Naive thymus-derived CD4-positive, alpha-beta T cell (primary cell): ENCODE data around the gene SLC13A3. TPM values are rescaled to one million over a fixed set of nuclear protein-coding genes. Genes with fewer than 3 reads are reported as not detected.

ENCODE experiments used
- ATAC-seq: fragments of 150-1000 bp; cut with Tn5 transposase; 2 replicates; pipeline ENCODE4 v1.10.0; 2021; ENCODE audit warnings: mild to moderate bottlenecking, moderate library complexity
- CTCF ChIA-PET: fragments of 350-600 bp; sonication (Branson Sonifier 250); formaldehyde crosslinking; loops from one replicate; lab custom pipeline; 2021; ENCODE audit warnings: antibody characterized with exemption; lab: Charles Lee
- POLR2A ChIA-PET: fragments of 350-600 bp; sonication (Branson Sonifier 250); formaldehyde crosslinking; loops from one replicate; lab custom pipeline; 2021; ENCODE audit warnings: antibody characterized with exemption, inconsistent platforms; lab: Charles Lee
- DNase-seq, 9 donors: peaks; one replicate each; pipeline versions ENCODE4 v3.0.0 to v3.0.0-alpha.2; 2020 to 2022; ENCODE audit warnings: mixed read lengths in 1 of 9
- H3K27ac ChIP-seq: one replicate; pipeline ENCODE4 v1.7.0; 2013; ENCODE audit warnings: mild to moderate bottlenecking, low read depth, low read length, moderate library complexity
- H3K27me3 ChIP-seq, 2 donors: one replicate each; pipeline ENCODE4 v1.7.0; 2013; ENCODE audit warnings: low read length in 2 of 2, mild to moderate bottlenecking in 2 of 2, moderate library complexity in 2 of 2; ENCODE audit not compliant: control insufficient read depth in 2 of 2, insufficient read depth in 2 of 2
- H3K36me3 ChIP-seq, 3 experiments: 1 replicate in 2 of 3; 2 replicates in 1 of 3; pipeline ENCODE4 v1.7.0; 2013; ENCODE audit warnings: low read length in 3 of 3, mild to moderate bottlenecking in 3 of 3, moderate library complexity in 1 of 3; ENCODE audit not compliant: insufficient read depth in 3 of 3, control insufficient read depth in 2 of 3
- H3K4me1 ChIP-seq, 2 donors: one replicate each; pipeline ENCODE4 v1.7.0; 2013; ENCODE audit warnings: low read length in 2 of 2, mild to moderate bottlenecking in 2 of 2, moderate library complexity in 1 of 2; ENCODE audit not compliant: control insufficient read depth in 2 of 2, insufficient read depth in 2 of 2
- H3K4me3 ChIP-seq: 2 replicates; pipeline ENCODE4 v1.7.0; 2013; ENCODE audit warnings: mild to moderate bottlenecking, low read length
- H3K9me3 ChIP-seq, 3 experiments: 1 replicate in 2 of 3; 2 replicates in 1 of 3; pipeline ENCODE4 v1.7.0; 2013; ENCODE audit warnings: low read length in 3 of 3; ENCODE audit not compliant: control insufficient read depth in 2 of 3
- H3K27ac Mint-ChIP-seq, 9 donors: one replicate each; pipeline ENCODE4 v1.8.0; 2020 to 2022; ENCODE audit warnings: mixed read lengths in 9 of 9, mild to moderate bottlenecking in 8 of 9, moderate library complexity in 5 of 9, inconsistent platforms in 2 of 9
- H3K27me3 Mint-ChIP-seq, 5 donors: one replicate each; pipeline ENCODE4 v1.8.0; 2021 to 2022; ENCODE audit warnings: mixed read lengths in 5 of 5, mild to moderate bottlenecking in 1 of 5
- H3K36me3 Mint-ChIP-seq, 5 donors: one replicate each; pipeline ENCODE4 v1.8.0; 2020 to 2022; ENCODE audit warnings: mixed read lengths in 5 of 5, mild to moderate bottlenecking in 3 of 5, inconsistent platforms in 1 of 5
- H3K4me1 Mint-ChIP-seq, 7 donors: one replicate each; pipeline ENCODE4 v1.8.0; 2020 to 2022; ENCODE audit warnings: mixed read lengths in 7 of 7, mild to moderate bottlenecking in 3 of 7, inconsistent platforms in 1 of 7
- H3K4me3 Mint-ChIP-seq, 10 donors: one replicate each; pipeline ENCODE4 v1.8.0; 2020 to 2022; ENCODE audit warnings: mild to moderate bottlenecking in 10 of 10, mixed read lengths in 10 of 10, moderate library complexity in 6 of 10, inconsistent platforms in 2 of 10
- H3K9me3 Mint-ChIP-seq, 11 donors: one replicate each; pipeline ENCODE4 v1.8.0; 2020 to 2022; ENCODE audit warnings: mixed read lengths in 11 of 11, mild to moderate bottlenecking in 4 of 11, inconsistent platforms in 1 of 11, moderate library complexity in 1 of 11
- intact Hi-C, 2 donors: fragments of 100-400 bp; cut with micrococcal nuclease; formaldehyde crosslinking; loops; one replicate each; pipeline ENCODE4 v1.15.1; 2023
- polyA plus RNA-seq, 2 donors: library from polyadenylated mRNA; unstranded; fragments of 300-500 nt; fragmentation: Illumina TruSeq; gene quantifications; one replicate each; pipeline ENCODE4 v1.2.3, GENCODE V29; 2021
- total RNA-seq, 6 experiments: library from RNA in 5 of 6; stranded (reverse) in 5 of 6; gene quantifications; 1 replicate in 5 of 6; 2 replicates in 1 of 6; pipeline ENCODE4 v1.2.3 and lab custom pipeline; 2021 to 2026

The SLC13A3 gene
- total and polyA plus RNA-seq, 7 experiments from 2014 or later, result 0.16 to 0.41 (median 0.30) TPM; not detected in 3

DNA sequence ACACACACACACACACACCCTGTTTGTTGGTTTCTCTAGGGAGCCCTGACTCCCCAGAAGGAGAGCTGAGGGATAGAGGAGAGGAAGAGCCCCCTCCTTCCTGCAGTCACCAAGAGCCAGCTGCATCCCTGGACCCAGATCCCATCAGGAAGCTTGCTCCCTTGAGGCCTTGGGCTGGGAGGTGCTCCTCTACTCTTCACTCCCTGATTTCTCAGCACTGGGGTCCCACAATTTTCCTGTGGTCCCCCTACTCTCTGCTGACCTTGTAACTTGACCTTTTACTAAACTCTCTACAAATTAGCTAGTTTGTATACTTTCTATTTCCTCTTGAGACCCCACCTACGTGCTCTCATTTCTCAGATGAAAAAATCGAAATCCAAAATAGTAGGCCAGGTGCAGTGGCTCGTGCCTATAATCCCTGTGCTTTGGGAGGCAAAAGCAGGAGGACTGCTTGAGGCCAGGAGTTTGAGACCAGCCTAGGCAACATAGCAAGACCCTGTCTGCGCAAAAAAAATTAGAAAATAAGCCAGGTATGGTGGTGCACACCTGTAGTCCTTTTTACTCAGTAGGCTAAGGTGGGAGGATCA is 95.8 kb downstream of the SLC13A3 start:
- peaks cover 10 to 77% (median 13%) of the 10 kb centered on the region in 7 donors for H3K4me1 Mint-ChIP-seq
- H3K4me3 ChIP-seq, result no peak overlapping the region
- H3K27ac ChIP-seq, result no peak overlapping the region
- peaks cover 7 to 17% of the 10 kb centered on the region in 2 donors for H3K4me1 ChIP-seq
- H3K9me3 ChIP-seq, result no peaks in the 10 kb centered on the region
- DNase-seq, result no peak
- intact Hi-C loops, result no loop called here
- no peaks in the 10 kb centered on the region for H3K36me3 ChIP-seq
- H3K9me3 Mint-ChIP-seq, result peaks cover 0 to 2% (median 0%) of the 10 kb centered on the region in 11 donors
- peak overlapping the region in 1 of 9 donors; percentile 63 for H3K27ac Mint-ChIP-seq
- peaks cover 0 to under 1% (median 0%) of the 10 kb centered on the region in 5 donors for H3K36me3 Mint-ChIP-seq
- H3K27me3 Mint-ChIP-seq, result peaks cover 0 to 4% (median 0%) of the 10 kb centered on the region in 5 donors
- ATAC-seq, result no peak
- no peaks in the 10 kb centered on the region for H3K27me3 ChIP-seq
- ChIA-PET POLR2A (no interaction called here), CTCF (no interaction called here)
- H3K4me3 Mint-ChIP-seq, result no peak overlapping the region

DNA sequence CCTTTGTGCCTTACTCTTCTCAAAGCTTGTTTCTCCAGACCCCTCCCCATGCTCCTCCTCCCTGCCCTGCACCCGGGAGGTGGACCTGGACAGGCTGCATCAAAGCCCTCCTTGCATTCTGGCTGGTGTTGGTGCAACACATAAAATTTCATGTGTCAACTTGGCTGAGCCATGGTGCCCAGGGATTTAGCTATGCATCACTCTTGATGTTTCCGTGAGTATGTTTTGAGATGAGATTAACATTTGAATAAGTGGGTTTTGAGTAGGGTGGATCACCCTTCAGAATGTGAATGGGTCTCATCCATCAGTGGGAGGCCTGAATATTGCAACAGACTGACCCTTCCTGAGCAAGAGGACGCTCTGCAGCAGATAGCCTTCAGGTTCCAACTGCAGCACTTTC is 96.4 kb downstream of the SLC13A3 start:
- Mint-ChIP-seq H3K27me3 (peaks cover 0 to 4% (median 0%) of the 10 kb centered on the region in 5 donors), H3K4me1 (peaks cover 10 to 75% (median 13%) of the 10 kb centered on the region in 7 donors), H3K36me3 (no peaks in the 10 kb centered on the region), H3K27ac (no peak overlapping the region), H3K9me3 (peaks cover 0 to 2% (median 0%) of the 10 kb centered on the region in 11 donors), H3K4me3 (no peak overlapping the region)
- ATAC-seq (no peak), DNase-seq (no peak)
- Histone ChIP-seq H3K27me3 (no peaks in the 10 kb centered on the region), H3K4me3 (no peak overlapping the region), H3K36me3 (no peaks in the 10 kb centered on the region), H3K27ac (no peak overlapping the region), H3K9me3 (no peaks in the 10 kb centered on the region), H3K4me1 (peaks cover 7 to 17% of the 10 kb centered on the region in 2 donors)
- intact Hi-C loops, result no loop called here
- ChIA-PET POLR2A (no interaction called here), CTCF (no interaction called here)

DNA sequence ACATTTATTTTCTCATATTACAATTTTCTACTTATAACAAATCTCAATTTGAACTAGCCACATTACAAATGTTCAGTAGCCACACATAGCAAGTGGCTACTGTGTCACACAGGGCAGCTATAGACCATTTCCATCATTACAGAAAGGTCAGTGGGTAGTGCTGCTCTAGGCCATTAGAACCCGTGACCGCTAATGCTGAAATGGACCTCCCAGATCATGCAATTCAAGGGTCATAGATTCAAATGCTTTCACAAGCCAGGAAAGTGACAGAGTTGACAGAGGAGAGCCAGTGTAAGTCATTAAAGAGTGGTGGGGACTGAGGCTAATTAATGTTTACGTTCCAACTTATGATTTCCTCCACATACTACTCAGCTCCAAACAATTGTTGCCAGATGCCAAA is 97.3 kb downstream of the SLC13A3 start:
- H3K9me3 ChIP-seq, result no peaks in the 10 kb centered on the region
- no peak for ATAC-seq
- ChIA-PET CTCF (interaction anchor here (0.6 kb wide), 1 partner anchor 29 kb away, joined by 4 read pairs; no protein-coding TSS in a partner anchor), POLR2A (no interaction called here)
- Mint-ChIP-seq H3K4me1 (peaks cover 10 to 69% (median 13%) of the 10 kb centered on the region in 7 donors), H3K36me3 (no peaks in the 10 kb centered on the region), H3K27ac (no peak overlapping the region), H3K4me3 (no peak overlapping the region), H3K9me3 (peaks cover 0 to 2% (median 0%) of the 10 kb centered on the region in 11 donors), H3K27me3 (peaks cover 0 to 4% (median 0%) of the 10 kb centered on the region in 5 donors)
- H3K27ac ChIP-seq, result no peak overlapping the region
- no peaks in the 10 kb centered on the region for H3K36me3 ChIP-seq
- H3K27me3 ChIP-seq, result no peaks in the 10 kb centered on the region
- peaks cover 7 to 17% of the 10 kb centered on the region in 2 donors for H3K4me1 ChIP-seq
- intact Hi-C loops, result loop anchor here in 1 of 2 donors (1.0 kb wide), 1 partner anchor 9 kb away; no protein-coding TSS in a partner anchor
- no peak overlapping the region for H3K4me3 ChIP-seq
- DNase-seq, result no peak

DNA sequence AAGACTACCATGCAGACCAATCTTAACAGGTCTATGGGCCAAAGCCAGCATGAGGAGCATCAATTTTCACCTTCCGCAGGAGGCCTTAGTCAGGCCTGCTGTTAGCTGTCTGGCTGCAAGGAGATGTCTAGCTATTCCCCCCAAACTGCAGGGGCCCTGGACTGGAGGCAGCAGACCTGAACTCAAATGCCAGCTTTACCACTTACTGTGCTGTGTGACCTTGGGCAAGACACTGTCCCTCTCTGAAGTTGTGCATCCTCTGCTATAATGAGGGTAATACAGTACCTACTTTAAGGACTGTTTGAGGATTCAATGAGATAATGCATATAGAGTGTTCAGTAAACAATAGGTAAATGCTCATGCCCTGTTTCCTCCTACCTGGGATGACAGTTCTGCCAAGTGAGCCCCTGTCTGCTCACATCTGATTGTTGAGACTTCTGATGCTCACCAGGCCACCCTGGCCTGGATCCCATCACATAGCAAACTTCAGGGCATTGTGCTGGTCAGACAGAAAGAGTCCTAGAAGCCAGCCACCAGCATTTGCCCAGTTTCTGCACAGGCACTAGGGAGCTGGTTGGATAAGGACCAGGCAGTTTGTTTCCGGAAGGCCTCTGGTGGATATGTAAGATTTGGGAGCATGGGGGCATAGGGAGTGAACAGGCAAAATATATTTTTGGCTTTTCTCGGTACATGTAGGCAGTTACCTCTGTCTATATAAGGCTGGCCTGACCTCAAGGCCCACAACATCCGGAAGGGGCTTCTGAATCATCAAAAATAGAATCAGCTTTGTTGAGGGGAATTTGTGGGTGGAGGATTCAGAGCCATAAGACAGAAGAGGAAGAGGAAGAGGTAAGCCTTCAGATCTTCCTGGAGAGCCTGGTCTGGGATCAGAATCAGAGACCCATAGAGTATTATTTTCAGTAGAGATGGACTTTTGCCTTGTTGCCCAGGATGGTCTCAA is 98.5 kb downstream of the SLC13A3 start:
- no peaks in the 10 kb centered on the region for H3K36me3 Mint-ChIP-seq
- ATAC-seq (peak; percentile 77), DNase-seq (peak in 1 of 9 donors; percentile 61)
- CTCF ChIA-PET, result interaction anchor here (0.6 kb wide), 1 partner anchor 1067 kb away, joined by 3 read pairs; no protein-coding TSS in a partner anchor
- Histone ChIP-seq H3K36me3 (no peaks in the 10 kb centered on the region), H3K4me1 (peaks cover 7 to 17% of the 10 kb centered on the region in 2 donors), H3K9me3 (no peaks in the 10 kb centered on the region), H3K27me3 (no peaks in the 10 kb centered on the region), H3K4me3 (no peak overlapping the region), H3K27ac (no peak overlapping the region)
- H3K27me3 Mint-ChIP-seq, result peaks cover 0 to 4% (median 0%) of the 10 kb centered on the region in 5 donors
- H3K4me1 Mint-ChIP-seq, result peaks cover 10 to 63% (median 13%) of the 10 kb centered on the region in 7 donors
- POLR2A ChIA-PET, result no interaction called here
- H3K9me3 Mint-ChIP-seq, result peaks cover 0 to 2% (median 0%) of the 10 kb centered on the region in 11 donors
- H3K4me3 Mint-ChIP-seq, result peak overlapping the region in 3 of 10 donors; percentile 11 to 70 (median 28)
- intact Hi-C loops, result loop anchor here in 1 of 2 donors (1.0 kb wide), 1 partner anchor 7 kb away; no protein-coding TSS in a partner anchor
- peak overlapping the region in 2 of 9 donors; percentile 27 to 69 for H3K27ac Mint-ChIP-seq

DNA sequence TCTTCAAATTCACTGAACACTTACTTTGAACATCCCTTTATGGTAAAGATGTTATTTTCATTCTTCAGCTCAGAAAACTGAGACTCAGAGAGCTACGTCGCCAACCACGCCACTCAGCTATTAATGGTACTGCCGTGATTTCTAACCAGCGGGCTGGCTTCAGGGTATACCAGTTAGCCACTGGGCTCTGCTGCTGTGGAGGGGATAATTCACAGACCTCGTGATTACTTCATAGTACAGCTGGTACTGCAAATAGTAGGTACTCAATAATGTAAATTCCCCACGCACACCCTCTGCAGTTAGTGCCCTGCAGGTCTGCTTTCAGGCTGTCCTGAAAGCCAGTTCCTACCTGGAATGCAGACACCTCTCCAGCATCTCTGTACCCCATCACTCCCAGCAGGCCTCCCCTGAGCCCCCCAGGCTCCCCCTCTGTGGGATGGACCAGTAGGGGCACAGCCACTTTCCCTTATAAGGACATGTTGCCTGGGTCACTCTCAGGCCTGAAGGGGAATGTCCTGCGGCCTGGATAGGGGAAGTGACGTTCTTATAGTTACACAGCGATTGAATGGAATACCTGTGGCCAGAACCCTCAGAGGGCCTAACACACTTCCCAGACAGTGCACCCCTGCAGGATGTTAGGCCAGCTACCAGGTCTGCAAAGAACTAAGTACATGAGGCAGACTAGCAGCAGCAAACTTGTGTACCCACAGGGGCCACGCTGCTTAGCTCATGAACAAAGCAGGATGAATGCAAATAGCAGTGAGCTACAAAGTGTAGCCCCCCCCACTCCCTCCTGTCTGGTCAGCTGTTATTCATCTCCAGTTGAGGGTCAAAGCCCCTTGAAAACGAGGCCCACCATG is 99.5 kb downstream of the SLC13A3 start:
- intact Hi-C loops, result no loop called here
- Histone ChIP-seq H3K27me3 (no peaks in the 10 kb centered on the region), H3K4me1 (peaks cover 7 to 17% of the 10 kb centered on the region in 2 donors), H3K36me3 (no peaks in the 10 kb centered on the region), H3K9me3 (no peaks in the 10 kb centered on the region), H3K27ac (no peak overlapping the region), H3K4me3 (no peak overlapping the region)
- Mint-ChIP-seq H3K36me3 (no peaks in the 10 kb centered on the region), H3K27ac (peak overlapping the region in 1 of 9 donors; percentile 69), H3K9me3 (peaks cover 0 to 2% (median 0%) of the 10 kb centered on the region in 11 donors), H3K4me1 (peaks cover 10 to 55% (median 13%) of the 10 kb centered on the region in 7 donors), H3K27me3 (peaks cover 0 to 4% (median 0%) of the 10 kb centered on the region in 5 donors), H3K4me3 (peak overlapping the region in 1 of 10 donors; percentile 70)
- DNase-seq (no peak), ATAC-seq (no peak)
- ChIA-PET CTCF (no interaction called here), POLR2A (interaction anchor here (1.2 kb wide), 1 partner anchor 28 kb away, joined by 3 read pairs; no protein-coding TSS in a partner anchor)

DNA sequence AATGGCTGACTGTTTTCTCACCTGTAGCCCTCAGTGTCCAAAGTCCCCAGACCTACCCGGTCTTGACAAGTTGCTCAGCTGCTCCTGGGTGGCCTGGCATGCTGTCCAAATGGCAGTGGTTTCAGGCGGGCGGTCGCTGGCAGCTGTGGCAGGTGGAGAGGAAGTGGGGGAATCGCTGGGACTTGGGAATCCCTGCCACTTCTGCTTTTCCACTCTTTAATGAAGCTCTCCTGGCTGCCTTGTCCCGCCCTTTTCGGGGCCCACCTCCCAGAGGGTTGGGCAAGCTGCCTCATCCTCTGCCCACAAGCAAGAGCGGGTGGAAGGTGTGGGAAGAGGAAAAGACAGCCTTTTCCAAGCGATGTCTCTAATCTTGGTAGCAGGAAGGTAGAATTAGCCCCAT is 100.8 kb downstream of the SLC13A3 start, which contains the start of gene OCSTAMP:
Gene OCSTAMP, minus strand, starts transcription at position 194 of the 400 bp plus-strand sequence. Its CDS starts 94 bp downstream, at position 100.
- Mint-ChIP-seq H3K4me1 (peaks cover 10 to 56% (median 13%) of the 10 kb centered on the region in 7 donors), H3K9me3 (peaks cover 0 to 2% (median 0%) of the 10 kb centered on the region in 11 donors), H3K4me3 (no peak within 1 kb of the TSS), H3K36me3 (no peaks in the 10 kb centered on the region), H3K27ac (peak within 1 kb of the TSS in 1 of 9 donors; percentile 55), H3K27me3 (peaks cover 0 to 5% (median 0%) of the 10 kb centered on the region in 5 donors)
- intact Hi-C loops, result no loop called here
- CTCF ChIA-PET, result no interaction called here
- no peaks in the 10 kb centered on the region for H3K9me3 ChIP-seq
- no peak within 1 kb of the TSS for H3K27ac ChIP-seq
- peaks cover 7 to 23% of the 10 kb centered on the region in 2 donors for H3K4me1 ChIP-seq
- H3K4me3 ChIP-seq, result no peak within 1 kb of the TSS
- no peaks in the 10 kb centered on the region for H3K27me3 ChIP-seq
- DNase-seq (no peak), ATAC-seq (no peak)
- POLR2A ChIA-PET, result interaction anchor here (0.6 to 1.2 kb wide), 2 partner anchors 20 to 30 kb away, joined by 3 read pairs; no protein-coding TSS in a partner anchor
- H3K36me3 ChIP-seq, result no peaks in the 10 kb centered on the region
